WERI-Rb-1 (cell line): Measurements from ENCODE around the gene RNF223.

Experiments
- DNase-seq: peaks from one replicate; pipeline ENCODE4 v3.0.0-alpha.2; 2020
- H3K27ac ChIP-seq: fragments of 250-450 bp; sonication (Bioruptor Pico); 2 replicates; pipeline ENCODE4 v1.5.1; 2020; ENCODE audit warnings: mild to moderate bottlenecking, moderate library complexity
- H3K27me3 ChIP-seq: fragments of 250-450 bp; sonication (Bioruptor Pico); 2 replicates; pipeline ENCODE4 v1.5.1; 2021; ENCODE audit warnings: mild to moderate bottlenecking, low read depth, moderate library complexity; ENCODE audit not compliant: insufficient read depth, severe bottlenecking
- H3K36me3 ChIP-seq: fragments of 250-450 bp; sonication (Bioruptor Pico); 2 replicates; pipeline ENCODE4 v1.5.1; 2020; ENCODE audit warnings: mild to moderate bottlenecking, moderate library complexity
- H3K4me3 ChIP-seq: 2 replicates; pipeline ENCODE4 v1.5.1; 2011; ENCODE audit warnings: low read depth, mild to moderate bottlenecking, control low read depth, low read length
- H3K9me3 ChIP-seq: fragments of 250-450 bp; sonication (Bioruptor Pico); 2 replicates; pipeline ENCODE4 v1.5.1; 2021; ENCODE audit warnings: mild to moderate bottlenecking, moderate library complexity; ENCODE audit not compliant: severe bottlenecking
- TF ChIP-seq, protein P1 (sequence below): IDR thresholded peaks from 2 replicates; pipeline ENCODE4 v1.5.1; 2011; ENCODE audit warnings: low read depth, mild to moderate bottlenecking, control low read depth, inconsistent platforms, low read length

The RNF223 gene

DNA sequence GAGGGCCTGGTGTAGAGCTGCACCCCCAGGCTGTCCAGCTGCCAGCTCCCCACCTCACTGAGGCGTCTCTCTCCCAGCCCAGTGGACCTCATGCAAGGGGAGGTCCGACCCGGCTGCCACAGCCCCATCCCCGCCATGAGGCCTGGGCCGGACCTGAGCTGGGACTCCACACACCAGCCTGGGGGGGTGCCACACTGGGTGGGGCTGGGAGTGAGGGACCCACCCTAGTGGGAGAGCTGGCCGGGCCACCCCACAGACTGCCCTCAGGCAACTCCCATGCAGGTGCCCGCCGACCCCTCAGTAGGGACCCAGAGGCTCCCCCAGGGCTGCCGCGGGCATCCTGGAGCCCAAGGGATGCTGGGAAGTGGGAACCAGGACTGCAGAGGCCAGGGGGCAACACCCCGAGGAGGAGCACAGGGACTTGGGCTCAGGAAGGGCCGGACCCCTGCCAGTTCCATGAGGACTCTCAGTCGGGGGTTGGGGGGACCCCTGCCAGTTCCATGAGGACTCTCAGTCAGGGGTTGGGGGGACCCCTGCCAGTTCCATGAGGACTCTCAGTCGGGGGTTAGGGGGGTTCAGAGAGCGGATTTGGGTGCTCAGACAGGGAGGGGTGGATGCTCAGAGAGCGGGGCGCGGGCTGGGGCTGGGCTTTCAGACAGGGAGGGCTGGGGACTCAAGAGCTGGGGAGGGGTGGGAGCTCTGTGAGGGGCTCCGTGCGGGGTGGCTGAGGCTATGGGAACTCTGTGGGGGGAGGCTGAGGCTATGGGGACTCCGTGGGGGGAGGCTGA, 1.2 kb upstream of the RNF223 start:
- H3K36me3 ChIP-seq: no peaks in the 10 kb centered on the region
- DNase-seq: no peak
- no peaks in the 10 kb centered on the region for H3K9me3 ChIP-seq
- H3K27me3 ChIP-seq: peaks cover 7% of the 10 kb centered on the region
- no peak overlapping the region for H3K27ac ChIP-seq
- TF ChIP-seq, protein P1, sequence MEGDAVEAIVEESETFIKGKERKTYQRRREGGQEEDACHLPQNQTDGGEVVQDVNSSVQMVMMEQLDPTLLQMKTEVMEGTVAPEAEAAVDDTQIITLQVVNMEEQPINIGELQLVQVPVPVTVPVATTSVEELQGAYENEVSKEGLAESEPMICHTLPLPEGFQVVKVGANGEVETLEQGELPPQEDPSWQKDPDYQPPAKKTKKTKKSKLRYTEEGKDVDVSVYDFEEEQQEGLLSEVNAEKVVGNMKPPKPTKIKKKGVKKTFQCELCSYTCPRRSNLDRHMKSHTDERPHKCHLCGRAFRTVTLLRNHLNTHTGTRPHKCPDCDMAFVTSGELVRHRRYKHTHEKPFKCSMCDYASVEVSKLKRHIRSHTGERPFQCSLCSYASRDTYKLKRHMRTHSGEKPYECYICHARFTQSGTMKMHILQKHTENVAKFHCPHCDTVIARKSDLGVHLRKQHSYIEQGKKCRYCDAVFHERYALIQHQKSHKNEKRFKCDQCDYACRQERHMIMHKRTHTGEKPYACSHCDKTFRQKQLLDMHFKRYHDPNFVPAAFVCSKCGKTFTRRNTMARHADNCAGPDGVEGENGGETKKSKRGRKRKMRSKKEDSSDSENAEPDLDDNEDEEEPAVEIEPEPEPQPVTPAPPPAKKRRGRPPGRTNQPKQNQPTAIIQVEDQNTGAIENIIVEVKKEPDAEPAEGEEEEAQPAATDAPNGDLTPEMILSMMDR: no peak
- no peak overlapping the region for H3K4me3 ChIP-seq

DNA sequence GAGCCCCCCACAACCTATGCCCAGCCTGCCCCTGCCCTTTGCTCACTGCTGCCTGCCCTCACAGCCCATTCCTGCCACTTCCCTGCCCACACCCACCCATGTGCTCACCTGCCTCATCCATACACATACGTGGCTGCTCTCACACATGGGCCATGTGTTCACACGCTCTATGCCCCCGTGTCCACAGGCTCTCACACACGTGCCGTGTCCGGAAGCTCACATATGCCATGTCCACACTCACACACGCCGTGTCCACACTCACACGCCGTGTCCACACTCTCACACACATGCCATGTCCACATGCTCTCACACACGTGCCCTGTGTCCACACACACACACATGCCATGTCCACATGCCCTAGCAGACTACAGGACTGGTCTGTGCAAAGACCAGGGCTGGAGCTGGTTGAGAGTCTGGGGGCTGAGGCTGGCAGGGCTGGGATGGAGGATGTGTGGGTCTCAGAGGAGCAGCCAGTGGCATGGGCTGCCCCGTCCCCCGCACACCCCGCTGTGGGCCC, 583 bp upstream of the RNF223 start:
- peaks cover 7% of the 10 kb centered on the region for H3K27me3 ChIP-seq
- H3K36me3 ChIP-seq: no peaks in the 10 kb centered on the region
- H3K9me3 ChIP-seq: no peaks in the 10 kb centered on the region
- TF ChIP-seq, protein P1: no peak
- no peak overlapping the region for H3K4me3 ChIP-seq
- no peak for DNase-seq
- H3K27ac ChIP-seq: no peak overlapping the region

- no peak overlapping the region for H3K27ac ChIP-seq
- no peaks in the 10 kb centered on the region for H3K36me3 ChIP-seq
- no peak overlapping the region for H3K4me3 ChIP-seq
- peaks cover 7% of the 10 kb centered on the region for H3K27me3 ChIP-seq
- TF ChIP-seq, protein P1: no peak
- H3K9me3 ChIP-seq: no peaks in the 10 kb centered on the region
- DNase-seq: no peak
These were observed 1.0 kb downstream of the RNF223 start for GRCh38 chr1:1072849-1073742.

DNA sequence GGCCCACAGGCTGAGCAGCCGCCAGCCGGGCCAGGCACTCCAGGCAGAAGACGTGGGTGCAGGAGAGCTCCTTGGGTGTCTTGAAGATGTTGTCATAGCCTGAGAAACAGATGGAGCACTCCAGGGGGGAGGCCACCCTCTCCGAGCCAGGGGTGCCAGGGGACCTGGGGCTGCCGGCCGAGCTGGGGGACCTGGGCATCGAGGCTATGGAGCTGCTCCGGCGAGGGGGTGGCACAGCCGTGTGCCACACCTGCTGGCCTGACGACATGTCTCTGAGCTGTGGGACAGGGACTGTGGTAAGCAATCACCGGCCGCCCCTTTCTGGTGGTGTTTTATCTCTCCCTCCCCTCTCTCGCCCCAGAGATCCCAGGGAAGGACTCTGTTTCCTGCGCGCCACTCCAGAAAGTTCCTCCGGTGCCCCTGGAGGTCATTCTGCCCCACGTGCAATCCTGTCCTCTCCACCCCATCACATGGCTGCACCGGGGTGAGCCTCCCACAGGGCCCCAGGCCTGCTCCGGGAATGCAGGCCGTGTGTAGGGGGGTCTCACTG, 1.7 kb downstream of the RNF223 start:
- Histone ChIP-seq H3K9me3 (no peaks in the 10 kb centered on the region), H3K36me3 (no peaks in the 10 kb centered on the region), H3K27ac (no peak overlapping the region), H3K27me3 (peaks cover 7% of the 10 kb centered on the region), H3K4me3 (no peak overlapping the region)
- no peak for DNase-seq
- TF ChIP-seq, protein P1: no peak

- Histone ChIP-seq H3K27me3 (peaks cover 7% of the 10 kb centered on the region), H3K9me3 (no peaks in the 10 kb centered on the region), H3K36me3 (no peaks in the 10 kb centered on the region), H3K27ac (no peak overlapping the region), H3K4me3 (no peak overlapping the region)
- no peak for DNase-seq
- TF ChIP-seq, protein P1: no peak
These were observed 2.4 kb downstream of the RNF223 start for GRCh38 chr1:1071486-1072298.
